Measurements from ENCODE around the gene SHROOM3. TPM values are rescaled to one million over a fixed set of nuclear protein-coding genes. Genes with fewer than 3 reads are reported as not detected.

The SHROOM3 gene
- total RNA-seq, 1 experiment from 2014 or later, result 27.6 TPM

GRCh38 chr4:76804096-76804495 lies 369.1 kb downstream of the SHROOM3 start:
- no peak overlapping the region for H3K4ac ChIP-seq (ENCODE audit: low read depth, low read length)
- H2AK5ac ChIP-seq (ENCODE audit: insufficient read length, low read length), result no peak overlapping the region
- no peak overlapping the region for H2AFZ ChIP-seq (ENCODE audit: low read length)
- Mint-ChIP-seq H3K4me1 (peaks cover 26 to 32% of the 10 kb centered on the region in 2 experiments), H3K27ac (no peak overlapping the region), H3K9me3 (peaks cover 22 to 27% of the 10 kb centered on the region in 2 experiments), H3K27me3 (ENCODE audit: low read depth) (peaks cover 24% of the 10 kb centered on the region), H3K36me3 (ENCODE audit: insufficient read depth in 1 of 3, low read depth in 3 of 3) (peaks cover 4 to 23% (median 13%) of the 10 kb centered on the region in 3 experiments), H3K4me3 (0 out of 5 replicates have a peak overlapping the region, but pooled peaks of 1 of the 2 experiments have one; percentile 2)
- H3K9me3 ChIP-seq (ENCODE audit: control insufficient read depth, low read depth, low read length), result no peaks in the 10 kb centered on the region
- no peak overlapping the region for H2BK20ac ChIP-seq (ENCODE audit: low read depth, low read length, poor library complexity, severe bottlenecking)
- H2BK5ac ChIP-seq (ENCODE audit: insufficient read length, low read length), result no peak overlapping the region
- no peaks in the 10 kb centered on the region for H3K79me1 ChIP-seq (ENCODE audit: insufficient read depth, low read depth, low read length, poor library complexity, severe bottlenecking)
- no peak overlapping the region for H3K23ac ChIP-seq (ENCODE audit: insufficient read length, low read depth, low read length)
- H3K14ac ChIP-seq (ENCODE audit: insufficient read depth, low read length), result no peak overlapping the region
- H3K18ac ChIP-seq (ENCODE audit: insufficient read length, low read depth, low read length), result no peak overlapping the region
- no CpG with 5 or more reads among the region's 5 CpGs for WGBS (ENCODE audit: extremely low coverage, insufficient read length, low lambda C conversion rate)
- H2BK12ac ChIP-seq (ENCODE audit: insufficient read length, low read depth, low read length), result no peak overlapping the region
- H3T11ph ChIP-seq (ENCODE audit: low read length), result no peak overlapping the region
- H3K27me3 ChIP-seq (ENCODE audit: insufficient read depth, low read length), result no peaks in the 10 kb centered on the region
- peaks cover 7% of the 10 kb centered on the region for H3K23me2 ChIP-seq (ENCODE audit: insufficient read length, low read depth, low read length, poor library complexity, severe bottlenecking)
- H2BK120ac ChIP-seq (ENCODE audit: low read depth, low read length, poor library complexity, severe bottlenecking), result no peak overlapping the region
- H3K56ac ChIP-seq (ENCODE audit: insufficient read length, low read depth, low read length), result no peak overlapping the region
- no peak overlapping the region for H3K9ac ChIP-seq (ENCODE audit: extremely low read depth, insufficient read length, low read length)
- H4K20me1 ChIP-seq (ENCODE audit: control insufficient read depth, insufficient read depth, insufficient read length), result no peaks in the 10 kb centered on the region
- no peak for TF ChIP-seq CTCF (conservative IDR thresholded peaks at IDR 0.05)
- no peak overlapping the region for H3K27ac ChIP-seq (ENCODE audit: insufficient read length, low read depth, low read length)
- no peak overlapping the region for H4K91ac ChIP-seq (ENCODE audit: insufficient read length, low read depth, low read length)
- H2BK15ac ChIP-seq (ENCODE audit: low read depth, low read length), result no peak overlapping the region
- H4K5ac ChIP-seq (ENCODE audit: insufficient read length, low read depth, low read length), result no peak overlapping the region
- no peak overlapping the region for H3K4me2 ChIP-seq (ENCODE audit: insufficient read depth, insufficient read length, low read length)
- peaks cover 4% of the 10 kb centered on the region; the same call in 1 of the 2 replicates for H3K4me1 ChIP-seq (ENCODE audit: insufficient read depth, low read length)
- no peaks in the 10 kb centered on the region for H3K79me2 ChIP-seq (ENCODE audit: insufficient read depth, low read length)
- no peak overlapping the region for H4K8ac ChIP-seq (replicated peaks; ENCODE audit: insufficient read length, low read depth, low read length)
- no peak for DNase-seq
